DMS114 treated with DMSO at 0.1 percent for 48 hours (cell line): Measurements from ENCODE around the gene KITLG.
"Not testable (repeated sequence)": the region's sequence is repeated elsewhere in the genome, so short reads cannot be mapped to it uniquely, and the experiment has no call there.

Experiments used
- DNase-seq: peaks from one replicate; lab custom pipeline; 2025; ENCODE audit not compliant: unreplicated experiment; lab: John Stamatoyannopoulos, UW

The KITLG gene

DNA sequence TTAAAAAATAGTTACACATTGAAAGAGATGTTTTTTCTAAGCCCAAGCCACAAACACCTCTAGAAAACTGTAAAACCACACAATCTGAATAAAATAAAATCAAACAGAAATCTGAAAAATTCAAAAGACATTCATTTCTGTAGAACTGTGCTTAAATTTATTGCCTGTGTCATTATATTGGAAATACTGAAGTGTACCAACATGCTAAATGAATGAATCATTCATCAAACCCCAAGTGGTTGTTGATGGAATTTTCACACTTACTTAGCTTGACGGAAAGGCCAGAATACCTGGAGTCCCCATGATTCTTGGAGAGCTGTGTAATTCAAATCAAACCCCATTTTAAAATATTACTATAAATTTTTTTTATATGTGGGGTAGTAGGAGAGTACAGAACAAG is 2.7 kb downstream of the KITLG start:
- DNase-seq = no peak

DNA sequence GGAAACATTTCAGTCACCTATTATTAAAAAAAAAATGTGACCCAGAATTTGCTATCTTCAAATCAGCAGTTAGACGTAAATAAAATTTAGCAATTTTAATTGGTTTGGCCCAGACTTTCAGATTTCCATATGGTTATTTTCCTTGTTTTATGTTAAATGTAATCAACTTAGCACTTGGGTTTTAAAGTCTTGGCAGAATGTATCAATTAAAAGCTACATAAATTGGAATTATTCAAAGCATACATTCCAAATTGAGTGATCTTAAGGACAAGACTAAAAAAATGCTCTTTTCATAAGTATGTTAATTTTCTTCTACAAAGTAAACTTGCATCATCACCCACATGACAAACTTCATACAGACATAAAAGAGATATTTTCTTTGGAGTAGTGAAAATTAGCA is 3.4 kb downstream of the KITLG start:
- no peak for DNase-seq

DNA sequence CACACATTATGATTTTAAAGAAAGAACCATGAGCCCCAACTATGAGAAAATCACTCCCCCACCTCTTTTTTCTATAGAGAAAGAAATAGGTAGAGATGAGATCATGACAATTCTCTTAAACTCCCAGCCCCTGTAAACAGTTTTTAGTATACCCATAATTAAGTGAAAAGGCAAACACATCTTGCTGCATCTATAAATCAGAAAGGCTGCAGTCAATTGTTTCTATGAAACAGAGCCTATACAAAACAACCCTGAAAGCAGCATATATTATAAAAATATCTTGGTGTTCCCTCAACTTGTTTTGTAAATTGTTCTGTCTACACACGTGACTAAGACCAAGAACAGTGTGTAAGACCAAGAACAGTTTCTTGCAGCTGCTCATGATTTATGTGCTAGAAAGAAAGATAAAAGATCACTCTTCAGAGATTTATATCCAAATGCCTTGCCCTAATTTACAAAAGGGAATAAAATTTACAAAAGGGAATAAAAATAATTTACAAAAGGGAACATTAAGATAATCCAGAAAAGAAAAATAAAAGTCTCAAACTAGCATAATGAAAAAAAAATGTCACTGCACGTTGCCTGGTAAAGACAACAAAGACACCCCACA is 4.8 kb downstream of the KITLG start:
- DNase-seq = no peak

DNA sequence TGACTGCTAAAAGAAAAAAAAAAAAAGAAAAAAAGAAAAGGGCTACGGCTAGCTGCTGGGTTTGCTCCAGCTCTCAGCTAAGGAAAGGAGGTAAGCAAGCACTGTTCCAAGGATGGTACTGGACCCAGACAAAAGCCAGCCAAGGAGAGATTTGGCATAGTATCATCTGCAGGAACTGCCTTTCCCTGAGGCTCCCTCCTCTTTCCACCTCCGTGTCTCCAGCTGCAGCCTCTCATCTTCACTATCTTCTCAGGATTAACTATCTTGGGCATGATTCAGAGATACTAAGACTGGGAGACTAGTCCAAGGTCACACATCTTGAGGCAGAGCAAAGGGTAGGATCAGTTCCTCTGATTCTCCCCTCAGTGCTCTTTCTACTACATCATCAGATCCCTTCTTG is 6.0 kb downstream of the KITLG start:
- no peak for DNase-seq

DNA sequence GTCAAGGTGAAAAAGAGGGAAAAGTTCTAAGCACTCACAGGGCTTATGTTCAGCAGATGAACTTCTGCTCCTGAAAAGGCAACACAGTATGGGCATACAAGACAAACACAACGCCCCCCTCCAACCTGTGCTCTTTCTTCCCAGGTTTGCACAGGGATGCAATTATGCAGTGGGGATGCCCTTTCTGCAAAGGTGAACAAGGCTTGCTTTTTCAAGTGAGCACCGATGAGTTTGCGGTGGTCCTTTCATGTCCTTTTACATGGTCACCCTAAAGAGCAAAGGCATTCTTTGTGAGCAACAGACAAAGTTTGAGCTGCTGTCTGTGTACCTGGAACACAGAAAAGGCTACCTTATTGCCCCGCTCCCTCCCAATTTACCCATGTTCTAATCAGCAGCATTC is 6.7 kb downstream of the KITLG start:
- no peak for DNase-seq

DNA sequence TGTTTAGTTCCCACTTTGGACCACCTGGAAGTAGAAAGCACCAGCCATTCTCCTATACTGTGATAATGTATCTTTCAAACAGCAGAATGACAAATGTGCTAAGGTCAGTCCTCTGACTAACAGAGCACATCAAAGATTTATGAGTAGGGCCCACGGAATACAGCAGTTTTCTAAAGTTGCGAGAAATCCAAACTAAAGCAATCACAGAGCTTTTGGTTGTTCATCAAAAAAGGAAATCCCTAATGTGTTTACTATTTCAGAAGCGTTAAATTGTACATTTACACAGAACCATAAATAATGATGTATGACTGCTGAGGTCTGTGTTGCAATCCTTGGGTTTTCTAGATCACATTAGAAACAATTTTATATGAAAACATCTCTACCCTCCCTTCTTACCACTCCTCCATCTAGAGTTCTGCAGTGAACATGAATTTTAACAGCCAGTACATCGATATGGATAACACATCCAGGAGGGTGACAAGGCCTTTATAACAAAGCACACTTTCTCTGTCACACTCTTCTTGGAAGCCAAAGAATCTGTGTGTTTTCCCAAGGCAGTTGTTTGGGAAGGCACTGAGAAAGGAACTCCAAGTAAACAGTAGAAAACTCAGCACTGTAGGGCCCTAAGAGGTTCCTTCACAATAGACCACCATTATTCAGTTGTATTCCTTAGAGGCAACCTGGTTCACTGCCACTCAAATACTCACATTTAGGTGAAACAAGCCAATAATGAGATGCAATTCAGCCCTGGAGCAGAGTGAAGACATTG is 7.3 kb downstream of the KITLG start:
- no peak for DNase-seq

DNA sequence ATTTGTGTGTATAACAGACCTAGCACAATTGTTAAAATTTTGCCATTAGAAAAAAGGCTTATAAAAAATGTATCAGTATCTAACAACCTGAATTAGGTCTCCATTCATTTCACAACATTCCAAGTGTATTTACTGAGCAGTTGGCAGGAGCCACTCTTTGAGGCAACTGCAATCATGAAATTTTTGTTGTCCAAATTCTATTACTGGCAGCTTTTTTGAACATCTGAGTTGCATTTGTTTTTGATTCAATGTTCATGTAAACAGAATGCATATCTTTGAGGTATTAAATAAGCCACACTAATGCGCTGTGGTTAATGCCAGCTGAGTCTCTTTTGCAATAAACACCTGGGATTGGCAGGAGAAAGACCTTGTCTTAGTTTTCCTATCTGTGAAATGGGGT is 8.7 kb downstream of the KITLG start:
- no peak for DNase-seq

DNA sequence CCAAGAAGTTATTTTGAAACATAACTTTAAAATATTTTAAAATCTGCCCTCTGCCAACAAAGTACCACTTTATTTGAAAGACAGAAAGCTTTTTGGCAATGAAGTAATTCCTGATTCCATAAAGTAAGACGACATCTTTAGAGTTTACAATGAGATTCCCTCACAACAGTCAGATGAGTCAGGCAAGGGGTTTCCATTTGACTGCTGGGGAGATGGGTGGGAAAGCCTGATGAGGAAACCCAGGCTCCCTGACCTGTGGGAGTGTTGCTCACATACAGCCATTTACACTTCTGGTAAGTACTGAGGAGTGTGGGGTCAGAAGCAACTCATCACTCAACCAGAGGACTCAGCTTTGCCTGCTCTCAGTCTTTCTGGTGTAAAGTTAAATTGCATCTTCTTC is 10.2 kb downstream of the KITLG start:
- no peak for DNase-seq

DNA sequence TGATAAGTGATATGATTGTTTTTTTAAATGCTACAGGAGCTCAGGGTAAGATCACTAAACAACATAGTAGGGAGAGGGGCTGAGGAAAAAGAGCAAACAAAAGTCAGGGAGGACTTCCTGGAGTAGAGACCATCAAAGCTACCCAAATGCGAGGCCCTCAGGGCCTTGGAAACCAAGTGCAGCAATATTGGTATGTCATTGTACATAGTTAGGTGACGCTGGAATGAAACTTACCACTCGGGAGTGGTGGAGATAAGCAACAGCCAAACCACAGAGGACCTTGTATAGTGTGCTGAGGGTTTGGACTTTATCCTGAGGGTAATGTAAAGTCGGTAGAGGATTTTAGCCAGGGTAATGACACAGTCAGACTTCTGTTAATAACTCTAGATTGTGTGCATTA is 13.8 kb downstream of the KITLG start:
- DNase-seq = no peak

DNA sequence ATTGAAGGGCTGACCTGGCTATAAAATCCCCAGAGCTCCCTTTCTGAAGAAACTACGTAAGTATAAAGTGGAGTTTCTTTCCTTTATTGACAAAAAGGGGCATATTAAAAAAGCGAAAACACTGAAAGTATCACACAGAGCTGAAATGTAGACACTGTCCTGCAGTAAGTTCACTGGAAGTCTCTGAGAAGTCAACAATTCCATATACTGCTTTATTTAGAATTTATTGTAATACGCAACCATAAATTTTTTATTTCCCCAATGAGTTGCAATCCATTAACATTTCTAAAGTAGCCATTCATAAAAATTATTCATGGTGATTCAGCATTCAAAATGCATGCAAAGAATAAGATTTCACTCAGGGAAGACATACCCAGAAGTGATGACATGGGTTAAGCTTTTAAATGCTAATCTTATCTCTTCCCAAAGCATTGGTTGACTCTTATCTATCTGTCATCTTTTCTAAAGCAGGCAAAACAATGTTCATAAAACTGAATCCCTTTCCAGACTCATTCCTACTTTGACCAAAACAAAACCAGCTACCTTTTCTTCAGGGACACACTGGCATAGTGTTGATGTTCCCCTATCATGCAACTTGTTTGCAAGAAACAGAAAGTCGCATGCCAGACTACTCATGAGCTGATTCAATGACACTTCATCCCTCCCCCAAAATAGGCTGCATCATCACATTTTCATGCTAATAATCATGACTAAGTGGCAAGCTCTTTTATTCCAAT is 17.3 kb downstream of the KITLG start:
- no peak for DNase-seq

DNA sequence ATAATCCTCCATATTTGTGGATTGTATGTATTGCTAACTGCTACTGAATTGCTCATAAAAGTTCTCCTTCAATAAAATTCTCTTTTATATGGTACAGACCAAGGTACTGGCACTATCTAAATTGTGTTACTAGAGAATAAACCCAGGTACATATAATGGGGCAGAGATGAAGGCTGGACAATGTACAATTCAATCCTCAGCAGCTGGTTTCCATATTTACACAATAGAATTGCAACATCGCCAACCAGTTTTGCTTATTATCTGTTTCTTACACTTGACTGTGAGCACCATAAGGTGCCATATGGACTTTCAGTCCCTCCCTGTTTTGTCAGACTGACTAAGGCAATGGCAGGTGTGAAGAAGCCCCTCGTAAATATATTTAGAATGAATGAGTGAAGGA is 18.1 kb downstream of the KITLG start:
- no peak for DNase-seq

DNA sequence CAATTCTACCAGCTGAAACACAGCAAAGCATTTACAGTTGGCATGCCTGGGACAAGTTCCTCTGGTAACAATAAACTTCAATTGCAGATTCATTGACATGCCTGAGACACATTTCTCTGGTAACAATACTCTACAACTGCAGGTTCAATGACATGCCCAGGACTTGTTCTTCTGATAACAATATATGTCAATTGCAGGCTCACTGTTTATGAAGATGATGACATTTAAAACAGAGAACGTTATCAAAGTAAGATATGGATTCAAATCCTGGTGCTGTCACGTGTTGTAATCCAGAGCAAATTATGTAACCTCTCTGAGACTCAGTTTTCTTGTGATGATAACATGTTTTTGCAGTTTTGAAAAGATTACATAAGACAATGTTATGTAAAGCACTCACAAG is 20.5 kb downstream of the KITLG start:
- DNase-seq = no peak

DNA sequence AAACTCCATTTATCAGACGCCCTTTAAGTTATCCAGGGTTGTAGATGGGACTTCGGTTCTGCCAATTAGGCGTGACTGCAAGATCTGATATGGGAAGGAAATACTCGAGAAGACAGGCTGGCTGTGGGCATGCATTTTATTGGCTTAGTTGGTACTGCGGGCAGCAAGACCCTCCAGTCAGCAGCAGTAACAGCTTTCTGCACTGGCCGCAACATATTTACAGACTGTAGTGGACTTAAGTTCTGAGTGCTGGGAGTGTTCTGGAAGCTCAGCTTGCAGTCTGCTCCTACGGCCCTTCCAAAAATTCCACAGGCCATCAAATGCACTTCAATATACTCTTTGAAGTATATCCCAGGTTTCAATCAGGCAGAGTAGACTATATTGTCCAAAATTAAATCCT is 21.1 kb downstream of the KITLG start:
- DNase-seq = no peak

DNA sequence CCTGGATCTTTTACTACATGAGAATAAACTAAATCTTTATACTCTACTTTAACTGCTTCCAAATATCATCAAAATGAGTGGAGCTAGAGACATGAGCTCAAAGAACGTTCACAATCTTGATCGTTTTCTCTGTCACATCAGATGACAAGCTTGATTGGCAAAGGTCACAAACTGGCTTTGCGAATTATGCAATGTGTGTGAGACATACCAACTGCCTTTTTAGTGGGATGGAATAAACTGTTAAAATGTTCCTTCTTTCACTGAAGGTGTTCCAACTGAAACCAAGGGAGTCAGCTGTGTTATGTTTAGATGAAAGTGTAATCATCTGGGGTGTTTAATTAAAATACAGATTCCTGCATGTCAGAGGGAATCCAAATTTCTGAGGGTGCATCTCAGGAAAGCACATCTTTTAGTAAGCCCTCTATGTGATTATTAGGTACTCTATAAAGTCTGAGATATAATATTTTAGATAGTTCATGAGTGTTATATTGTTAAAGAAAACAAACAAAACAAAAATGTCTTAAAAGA is 21.9 kb downstream of the KITLG start:
- no peak for DNase-seq

DNA sequence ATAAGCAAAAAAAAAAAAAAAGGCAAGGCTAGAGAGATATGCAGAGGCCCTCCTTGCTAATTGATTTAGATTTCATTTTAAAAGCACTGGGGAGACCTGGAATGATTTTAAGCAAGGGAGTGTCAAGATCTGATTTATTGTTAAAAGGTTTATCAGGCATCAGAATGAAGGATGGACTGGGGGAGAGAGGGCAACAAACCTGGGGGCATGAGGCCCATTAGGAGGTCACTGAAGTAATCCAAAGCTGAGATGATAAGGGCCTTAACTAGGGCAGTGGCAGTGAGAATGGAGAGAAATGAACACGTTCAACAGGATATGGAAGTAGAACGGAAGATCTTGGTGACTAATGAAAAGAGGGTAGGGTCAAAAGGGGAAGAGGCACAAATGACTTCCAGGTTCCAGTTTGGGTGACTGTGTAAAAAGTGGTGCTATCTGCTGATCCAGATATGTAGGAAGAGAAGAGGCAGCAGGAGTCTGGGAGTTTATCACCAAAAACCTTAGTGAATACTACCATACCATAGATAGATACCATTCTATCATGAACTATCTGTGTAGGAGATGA is 24.0 kb downstream of the KITLG start:
- no peak for DNase-seq

DNA sequence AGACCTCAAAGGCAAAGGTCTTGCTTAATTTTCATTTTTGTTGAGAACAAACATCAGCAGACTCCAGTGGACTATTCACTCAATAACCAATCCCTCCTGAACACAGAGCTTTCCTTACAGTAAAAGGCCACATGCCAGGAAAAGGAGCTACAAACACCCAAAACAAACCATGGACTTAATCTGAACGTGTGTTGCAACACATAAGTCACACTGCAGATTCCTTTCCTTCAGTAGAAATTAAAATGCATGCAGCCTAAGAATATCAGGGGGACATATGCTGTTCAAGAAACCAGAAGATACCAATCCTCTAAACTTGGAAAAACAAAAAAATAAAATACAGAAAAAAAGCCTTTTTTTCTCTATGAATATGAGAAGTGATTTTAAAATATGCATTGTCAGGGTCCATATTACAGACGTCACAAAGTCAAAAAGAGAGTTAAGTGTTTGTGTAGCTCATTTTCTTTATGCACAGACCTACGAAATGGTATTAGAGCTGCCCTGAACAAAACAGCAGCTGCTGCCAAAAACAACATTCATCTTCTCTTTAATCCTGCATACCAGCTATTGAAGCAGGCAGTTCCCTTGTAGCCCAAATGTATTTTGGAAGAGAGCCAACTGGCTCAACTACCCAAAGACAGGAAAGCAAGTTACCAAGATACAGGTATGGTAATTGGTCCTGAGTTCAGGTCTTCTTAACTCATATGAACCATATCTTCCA is 26.2 kb downstream of the KITLG start:
- DNase-seq = no peak

DNA sequence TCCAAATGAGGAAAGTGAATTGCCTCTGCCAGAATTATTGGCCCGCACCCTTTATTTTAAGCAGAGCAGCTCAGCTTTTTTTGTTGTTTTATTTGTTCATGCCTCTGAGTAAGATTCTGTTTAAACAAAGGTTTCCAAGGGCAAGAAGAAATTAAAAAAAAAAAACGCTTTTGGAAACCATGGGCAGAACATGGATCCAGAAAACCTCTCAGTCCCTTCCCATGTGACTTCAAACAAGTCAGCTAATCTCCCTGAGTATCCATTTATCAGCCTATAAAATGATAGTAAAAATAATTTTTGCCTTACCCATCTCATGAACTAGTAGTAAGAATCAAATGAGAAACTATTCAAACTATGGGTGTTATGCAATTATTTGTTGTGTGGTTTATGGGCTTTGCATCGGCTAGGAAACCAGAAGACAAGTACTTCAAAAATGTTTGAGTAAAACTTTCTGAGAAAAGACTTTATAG is 27.6 kb downstream of the KITLG start:
- no peak for DNase-seq

DNA sequence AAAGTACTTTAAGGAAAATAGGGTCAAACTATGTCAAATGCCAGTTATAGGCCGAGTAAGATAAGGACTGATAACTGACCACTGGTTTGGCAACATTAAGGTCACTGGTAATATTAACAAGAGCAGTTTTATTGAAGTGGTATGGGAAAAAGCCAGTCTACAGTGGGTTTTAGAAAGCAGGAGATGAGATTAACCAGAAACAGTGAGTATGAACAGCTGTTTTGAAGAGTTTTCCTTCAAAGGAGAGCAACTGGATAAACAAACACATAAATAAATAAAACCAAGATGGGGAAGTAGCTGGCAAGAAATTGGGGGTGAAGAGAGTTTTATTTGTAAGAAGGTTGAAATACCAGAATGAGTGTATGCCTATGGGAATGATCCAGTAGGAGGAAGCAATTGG is 30.3 kb downstream of the KITLG start:
- DNase-seq = no peak

DNA sequence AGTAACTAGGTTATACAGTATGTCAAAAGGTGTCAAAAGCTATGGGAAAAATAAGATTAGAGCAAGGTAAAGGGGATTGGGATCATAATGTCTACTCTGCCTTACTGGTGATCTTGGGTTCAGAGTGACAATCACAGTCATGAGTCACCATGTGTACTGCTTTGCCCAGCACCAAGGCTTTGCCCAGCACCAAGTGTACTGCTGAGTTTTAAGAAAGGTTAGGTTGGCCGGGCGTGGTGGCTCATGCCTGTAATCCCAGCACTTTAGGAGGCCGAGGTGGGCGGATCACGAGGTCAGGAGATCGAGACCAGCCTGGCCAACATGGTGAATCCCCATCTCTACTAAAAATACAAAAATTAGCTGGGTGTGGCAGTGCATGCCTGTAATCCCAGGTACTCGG is 32.3 kb downstream of the KITLG start:
- DNase-seq = not testable (repeated sequence)

DNA sequence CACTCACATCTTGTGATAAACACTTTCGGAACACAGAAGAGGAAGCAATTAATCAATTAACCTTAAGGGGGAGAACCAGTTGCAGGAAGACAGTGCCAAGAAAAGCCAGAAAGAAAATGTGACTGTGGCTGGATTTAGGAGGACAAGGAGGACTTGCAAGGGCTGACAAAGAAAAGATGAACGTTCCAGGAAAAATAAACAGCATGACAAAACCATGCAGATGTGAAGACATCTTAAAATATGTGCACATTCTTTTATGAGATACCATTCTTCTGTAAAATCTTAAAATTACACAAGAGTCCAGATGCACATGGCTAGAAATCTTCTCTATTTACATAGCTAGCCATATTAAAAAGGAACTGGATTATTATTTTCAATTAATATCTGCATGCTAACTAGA is 33.4 kb downstream of the KITLG start:
- no peak for DNase-seq

DNA sequence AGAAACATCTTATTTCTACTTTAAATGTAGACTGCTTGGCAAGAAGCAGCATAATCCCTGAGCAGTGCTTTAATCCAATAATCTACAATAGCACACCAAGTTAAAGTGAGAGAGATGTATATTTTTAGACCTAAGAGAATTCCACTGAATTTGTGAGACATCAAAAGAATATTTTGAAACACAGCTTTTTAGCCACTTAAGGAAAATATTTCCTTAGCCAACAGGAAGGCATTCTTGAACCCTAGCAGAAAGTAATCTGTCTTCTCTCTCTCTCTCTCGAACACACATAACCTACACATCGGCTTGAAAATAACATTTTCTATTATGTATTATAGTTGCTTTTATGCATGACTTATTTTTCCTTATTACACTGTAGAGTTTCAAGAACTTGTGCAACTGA is 34.0 kb downstream of the KITLG start:
- DNase-seq = no peak
